GM12801 (cell line): ENCODE measurements around the gene ACTG1.

Source experiments
- TF ChIP-seq, protein P1 (sequence below): IDR thresholded peaks from one replicate; pipeline ENCODE4 v1.5.1; 2011; ENCODE audit warnings: control low read depth; ENCODE audit not compliant: insufficient read length; ENCODE audit errors: extremely low read depth

ACTG1 gene

GRCh38 chr17:81468111-81468769, 44.4 kb downstream of the ACTG1 start:
- TF ChIP-seq, protein P1, sequence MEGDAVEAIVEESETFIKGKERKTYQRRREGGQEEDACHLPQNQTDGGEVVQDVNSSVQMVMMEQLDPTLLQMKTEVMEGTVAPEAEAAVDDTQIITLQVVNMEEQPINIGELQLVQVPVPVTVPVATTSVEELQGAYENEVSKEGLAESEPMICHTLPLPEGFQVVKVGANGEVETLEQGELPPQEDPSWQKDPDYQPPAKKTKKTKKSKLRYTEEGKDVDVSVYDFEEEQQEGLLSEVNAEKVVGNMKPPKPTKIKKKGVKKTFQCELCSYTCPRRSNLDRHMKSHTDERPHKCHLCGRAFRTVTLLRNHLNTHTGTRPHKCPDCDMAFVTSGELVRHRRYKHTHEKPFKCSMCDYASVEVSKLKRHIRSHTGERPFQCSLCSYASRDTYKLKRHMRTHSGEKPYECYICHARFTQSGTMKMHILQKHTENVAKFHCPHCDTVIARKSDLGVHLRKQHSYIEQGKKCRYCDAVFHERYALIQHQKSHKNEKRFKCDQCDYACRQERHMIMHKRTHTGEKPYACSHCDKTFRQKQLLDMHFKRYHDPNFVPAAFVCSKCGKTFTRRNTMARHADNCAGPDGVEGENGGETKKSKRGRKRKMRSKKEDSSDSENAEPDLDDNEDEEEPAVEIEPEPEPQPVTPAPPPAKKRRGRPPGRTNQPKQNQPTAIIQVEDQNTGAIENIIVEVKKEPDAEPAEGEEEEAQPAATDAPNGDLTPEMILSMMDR: no peak

GRCh38 chr17:81466564-81467472, 45.8 kb downstream of the ACTG1 start:
- TF ChIP-seq, protein P1: no peak

GRCh38 chr17:81465910-81466309, 46.7 kb downstream of the ACTG1 start:
- TF ChIP-seq, protein P1: no peak

GRCh38 chr17:81464586-81464985, 48.0 kb downstream of the ACTG1 start:
- TF ChIP-seq, protein P1: no peak

DNA sequence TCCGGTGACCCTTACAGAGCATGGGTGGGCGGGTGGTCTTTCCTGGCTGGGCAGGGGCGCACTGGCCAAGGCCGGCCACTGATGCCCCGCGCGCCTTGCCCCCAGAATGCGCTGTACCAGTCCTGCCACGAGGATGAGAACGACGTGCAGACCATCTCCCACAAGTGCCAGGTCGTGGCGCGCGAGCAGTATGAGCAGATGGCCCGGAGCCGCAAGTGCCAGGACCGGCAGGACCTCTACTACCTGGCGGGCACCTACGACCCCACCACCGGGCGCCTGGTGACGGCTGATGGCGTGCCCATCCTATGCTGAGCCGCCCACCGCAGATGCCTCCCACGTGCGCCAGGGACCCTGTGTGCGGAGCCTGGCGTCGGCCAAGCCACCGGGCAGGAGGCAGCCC, 49.1 kb downstream of the ACTG1 start:
- TF ChIP-seq, protein P1: no peak

GRCh38 chr17:81462506-81463125, 50.0 kb downstream of the ACTG1 start:
- TF ChIP-seq, protein P1: no peak
